Body of pancreas (tissue), 4 donors: ENCODE results near the gene HSFX2. TPM values are rescaled to one million over a fixed set of nuclear protein-coding genes. Genes with fewer than 3 reads are reported as not detected.

Experiments used
- ATAC-seq: fragments of 150-250 bp; one replicate; pipeline ENCODE4 v1.9.1; 2016
- DNase-seq, 4 donors: peaks; one replicate each; pipeline ENCODE4 v3.0.0-alpha.2; 2019
- H3K27ac ChIP-seq, 4 donors: fragments of 200-600 bp; sonication (generic); 1 replicate in 3 of 4; 2 replicates in 1 of 4; pipeline versions ENCODE4 v1.5.1 to v1.6.1; 2016 to 2019; ENCODE audit warnings: mild to moderate bottlenecking in 1 of 4, mixed read lengths in 1 of 4, moderate library complexity in 1 of 4
- H3K27me3 ChIP-seq, 2 donors: fragments of 200-600 bp; sonication (generic); one replicate each; pipeline ENCODE4 v1.6.0; 2016; ENCODE audit warnings: mild to moderate bottlenecking in 1 of 2
- H3K36me3 ChIP-seq, 2 donors: fragments of 200-600 bp; sonication (generic); replicated peaks in 1 of 2; 2 replicates each; pipeline ENCODE4 v1.5.1; 2016; ENCODE audit warnings: low read depth in 2 of 2; ENCODE audit not compliant: insufficient read depth in 1 of 2
- H3K4me1 ChIP-seq: fragments of 200-600 bp; sonication (generic); one replicate; pipeline ENCODE4 v1.6.0; 2016
- H3K4me3 ChIP-seq, 2 donors: fragments of 200-600 bp; sonication (generic); 1 replicate in 1 of 2; 2 replicates in 1 of 2; pipeline ENCODE4 v1.5.1; 2016 to 2019
- H3K9me3 ChIP-seq, 3 donors: fragments of 200-600 bp; sonication (generic); 1 replicate in 2 of 3; 2 replicates in 1 of 3; pipeline ENCODE4 v1.5.1; 2016
- POLR2A ChIP-seq, 3 donors: fragments of 450-650 bp; IDR thresholded peaks; one replicate each; pipeline ENCODE4 v1.6.1; 2016; ENCODE audit warnings: antibody characterized with exemption in 3 of 3, mild to moderate bottlenecking in 2 of 3
- WGBS, 2 donors: methylation state at CpG; one replicate each; pipeline ENCODE4 v1.1.5; 2017; 5-methylcytosine and 5-hydroxymethylcytosine counted together
- intact Hi-C: fragments of 100-400 bp; cut with DNase I; formaldehyde crosslinking; loops from one replicate; pipeline ENCODE4 v1.15.1; 2023
- total RNA-seq, 2 donors: library from RNA; depleted of rRNA; stranded (reverse); fragments of >200 nt; gene quantifications; one replicate each; pipeline ENCODE4 v1.1.0, GENCODE V29; 2016
- TF ChIP-seq, protein P1 (sequence below), 7 experiments: fragments of 450-650 bp in 4 of 7; fragments of 200-600 bp in 3 of 7; sonication (generic) in 3 of 7; IDR thresholded peaks; one replicate each; pipeline ENCODE4 v1.5.1; 2016 to 2019; ENCODE audit warnings: antibody characterized with exemption in 7 of 7

Gene HSFX2
- total RNA-seq, 2 donors from 2014 or later: not detected

DNA sequence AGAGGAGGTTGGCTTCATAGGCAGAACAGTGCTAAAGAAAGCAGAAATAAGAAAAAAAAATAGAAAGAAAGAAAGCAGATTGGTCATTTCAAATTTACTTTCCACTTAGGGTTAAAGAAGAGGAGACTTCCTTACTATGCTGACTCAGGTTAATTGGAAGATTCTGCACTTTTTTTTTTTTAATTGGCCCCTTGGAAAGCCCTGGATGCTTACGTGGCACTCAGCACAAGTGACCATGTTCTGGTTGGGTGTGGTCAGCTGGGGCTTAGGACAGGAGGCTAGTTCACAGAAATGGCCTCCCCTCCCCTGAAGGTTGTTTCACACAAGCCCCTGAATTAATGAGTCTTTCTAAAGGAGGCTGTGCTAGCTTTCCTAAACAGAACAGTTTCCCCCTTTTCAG lies 22.4 kb downstream of the HSFX2 start:
- intact Hi-C loops: no loop called here
- Histone ChIP-seq H3K4me1 (no peaks in the 10 kb centered on the region), H3K36me3 (no peaks in the 10 kb centered on the region), H3K4me3 (no peak overlapping the region), H3K27ac (no peak overlapping the region), H3K9me3 (no peaks in the 10 kb centered on the region), H3K27me3 (no peaks in the 10 kb centered on the region)
- DNase-seq: no peak
- WGBS, 2 donors: 83% methylated on average over 1 of the region's 1 CpG
- no peak for ATAC-seq
- TF ChIP-seq, protein P1, sequence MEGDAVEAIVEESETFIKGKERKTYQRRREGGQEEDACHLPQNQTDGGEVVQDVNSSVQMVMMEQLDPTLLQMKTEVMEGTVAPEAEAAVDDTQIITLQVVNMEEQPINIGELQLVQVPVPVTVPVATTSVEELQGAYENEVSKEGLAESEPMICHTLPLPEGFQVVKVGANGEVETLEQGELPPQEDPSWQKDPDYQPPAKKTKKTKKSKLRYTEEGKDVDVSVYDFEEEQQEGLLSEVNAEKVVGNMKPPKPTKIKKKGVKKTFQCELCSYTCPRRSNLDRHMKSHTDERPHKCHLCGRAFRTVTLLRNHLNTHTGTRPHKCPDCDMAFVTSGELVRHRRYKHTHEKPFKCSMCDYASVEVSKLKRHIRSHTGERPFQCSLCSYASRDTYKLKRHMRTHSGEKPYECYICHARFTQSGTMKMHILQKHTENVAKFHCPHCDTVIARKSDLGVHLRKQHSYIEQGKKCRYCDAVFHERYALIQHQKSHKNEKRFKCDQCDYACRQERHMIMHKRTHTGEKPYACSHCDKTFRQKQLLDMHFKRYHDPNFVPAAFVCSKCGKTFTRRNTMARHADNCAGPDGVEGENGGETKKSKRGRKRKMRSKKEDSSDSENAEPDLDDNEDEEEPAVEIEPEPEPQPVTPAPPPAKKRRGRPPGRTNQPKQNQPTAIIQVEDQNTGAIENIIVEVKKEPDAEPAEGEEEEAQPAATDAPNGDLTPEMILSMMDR (IDR thresholded peaks at IDR 0.05): no peak
- no peak for TF ChIP-seq POLR2A (IDR thresholded peaks at IDR 0.05)

DNA sequence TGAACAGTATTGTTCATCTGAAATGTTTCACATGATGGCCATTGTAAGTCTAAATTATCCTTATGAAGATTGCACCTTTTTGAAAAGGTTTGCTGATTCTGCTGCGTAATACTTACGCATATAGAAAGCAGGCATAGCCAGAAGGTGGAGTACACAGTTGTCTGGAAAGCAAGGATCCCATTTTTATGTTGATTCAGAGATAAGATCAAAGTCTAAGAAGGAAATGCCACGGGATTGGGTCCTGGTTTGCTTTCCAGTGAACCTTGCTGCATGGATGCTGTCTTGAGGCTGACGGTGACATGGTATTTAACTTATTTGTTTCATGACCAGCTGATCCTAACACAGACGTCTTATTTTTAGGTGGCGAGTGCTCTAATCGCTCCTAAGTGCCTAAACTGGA lies 23.3 kb downstream of the HSFX2 start:
- TF ChIP-seq, protein P1 (IDR thresholded peaks at IDR 0.05): no peak
- TF ChIP-seq POLR2A (IDR thresholded peaks at IDR 0.05): no peak

DNA sequence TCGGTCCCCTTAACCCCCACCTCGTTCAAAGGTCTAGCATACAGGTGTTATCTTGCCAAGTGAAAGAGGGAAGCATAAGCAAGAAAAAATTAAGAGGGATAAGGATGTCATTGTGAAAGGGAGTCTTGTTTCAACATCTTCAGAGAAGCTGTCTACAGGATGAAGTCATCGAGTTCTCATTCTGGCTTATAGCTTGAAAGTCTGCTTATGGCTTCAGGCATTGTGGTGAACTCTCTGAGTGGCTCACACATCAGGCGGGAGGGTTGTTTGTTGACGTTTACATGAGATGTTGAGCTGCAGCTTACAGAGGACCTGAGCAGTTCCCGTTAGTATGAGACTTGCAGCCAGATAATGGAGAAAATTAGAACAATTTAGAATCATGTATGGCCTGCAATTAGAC lies 24.4 kb downstream of the HSFX2 start:
- no peaks in the 10 kb centered on the region for H3K4me1 ChIP-seq
- TF ChIP-seq, protein P1 (IDR thresholded peaks at IDR 0.05): no peak
- no peak for TF ChIP-seq POLR2A (IDR thresholded peaks at IDR 0.05)
- DNase-seq: no peak
- ATAC-seq: no peak
- H3K27me3 ChIP-seq: no peaks in the 10 kb centered on the region
- intact Hi-C loops: no loop called here
- H3K36me3 ChIP-seq: no peaks in the 10 kb centered on the region
- 60 to 67% methylated on average over 6 of the region's 6 CpGs for WGBS, 2 donors
- no peak overlapping the region for H3K27ac ChIP-seq
- H3K9me3 ChIP-seq: no peaks in the 10 kb centered on the region
- no peak overlapping the region for H3K4me3 ChIP-seq

More for the DNA sequence above, 23.3 kb downstream of the HSFX2 start:
- DNase-seq: no peak
- H3K27ac ChIP-seq: no peak overlapping the region
- intact Hi-C loops: no loop called here
- no peaks in the 10 kb centered on the region for H3K27me3 ChIP-seq
- no peak for ATAC-seq
- WGBS, 2 donors: 75 to 80% methylated on average over 7 of the region's 7 CpGs
- H3K4me3 ChIP-seq: no peak overlapping the region
- H3K36me3 ChIP-seq: no peaks in the 10 kb centered on the region
- no peaks in the 10 kb centered on the region for H3K4me1 ChIP-seq
- no peaks in the 10 kb centered on the region for H3K9me3 ChIP-seq

DNA sequence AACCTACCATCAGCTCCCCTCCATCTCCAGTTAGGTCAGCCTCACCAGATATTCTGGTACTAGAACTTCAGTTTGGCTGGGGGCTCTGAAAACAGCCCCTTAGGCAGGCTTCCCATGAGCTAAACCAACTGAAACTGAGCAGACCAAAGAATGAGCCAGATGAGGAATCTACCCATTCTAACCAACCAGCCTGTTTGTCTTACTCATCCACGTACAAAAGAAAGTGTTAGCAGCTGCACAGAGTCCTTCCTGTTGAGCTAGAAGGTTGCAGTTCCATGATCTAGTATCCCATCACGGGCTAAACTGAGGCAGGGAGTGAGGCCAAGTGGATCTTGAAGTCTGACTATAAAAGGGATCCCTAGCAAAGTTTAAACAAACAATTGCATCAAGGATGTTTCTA lies 25.3 kb downstream of the HSFX2 start:
- no peak overlapping the region for H3K27ac ChIP-seq
- no peak overlapping the region for H3K4me3 ChIP-seq
- H3K36me3 ChIP-seq: no peaks in the 10 kb centered on the region
- no peaks in the 10 kb centered on the region for H3K4me1 ChIP-seq
- no peak for DNase-seq
- 52 to 67% methylated on average over 1 to 2 of the region's 2 CpGs for WGBS, 2 donors
- H3K9me3 ChIP-seq: no peaks in the 10 kb centered on the region
- no peak for TF ChIP-seq POLR2A (IDR thresholded peaks at IDR 0.05)
- TF ChIP-seq, protein P1 (IDR thresholded peaks at IDR 0.05): no peak
- intact Hi-C loops: no loop called here
- ATAC-seq: no peak
- H3K27me3 ChIP-seq: no peaks in the 10 kb centered on the region

DNA sequence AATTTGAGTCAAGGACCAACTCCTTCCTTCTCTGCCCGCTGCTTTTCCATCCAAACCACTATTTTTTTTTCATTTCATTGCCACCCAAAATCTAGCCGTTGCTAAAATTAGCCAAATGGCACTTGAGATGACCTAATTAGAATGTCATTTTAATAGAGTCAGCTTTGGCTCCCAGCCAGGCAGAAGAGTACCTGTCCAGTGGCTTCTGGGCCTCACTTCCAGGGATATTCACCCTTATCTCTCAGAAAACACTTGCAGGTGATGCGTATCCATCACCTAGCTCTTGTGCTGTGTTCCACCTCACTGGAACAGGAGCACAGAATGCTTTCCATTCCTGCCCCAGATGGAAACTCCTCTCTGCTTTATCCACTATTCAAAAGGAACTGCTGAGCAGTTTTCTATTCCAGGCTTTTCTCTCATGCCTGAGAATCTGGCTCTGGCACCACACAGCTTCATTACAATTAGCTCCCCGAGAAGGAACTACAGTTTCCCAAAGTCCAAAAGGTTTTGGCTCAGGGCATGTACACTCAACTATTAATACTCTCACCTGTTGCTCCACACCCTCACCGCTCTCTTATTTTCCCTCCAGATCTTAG lies 26.3 kb downstream of the HSFX2 start:
- H3K27ac ChIP-seq: no peak overlapping the region
- no peak for DNase-seq
- no peak for TF ChIP-seq POLR2A (IDR thresholded peaks at IDR 0.05)
- TF ChIP-seq, protein P1 (IDR thresholded peaks at IDR 0.05): no peak

More for the DNA sequence above, 26.3 kb downstream of the HSFX2 start:
- 81 to 85% methylated on average over 5 of the region's 5 CpGs for WGBS, 2 donors
- intact Hi-C loops: no loop called here
- Histone ChIP-seq H3K27me3 (no peaks in the 10 kb centered on the region), H3K9me3 (no peaks in the 10 kb centered on the region), H3K4me3 (no peak overlapping the region), H3K36me3 (no peaks in the 10 kb centered on the region), H3K4me1 (no peaks in the 10 kb centered on the region)
- ATAC-seq: no peak
